A204.1 (cell line): ENCODE results near the gene ZNF132.
"Not testable (repeated sequence)": the region's sequence is repeated elsewhere in the genome, so short reads cannot be mapped to it uniquely, and the experiment has no call there.

ENCODE experiments used
- FAIRE-seq: peaks from 2 replicates; lab custom pipeline; 2012; peaks lifted over from hg19 to GRCh38; lab: Jason Lieb, UNC

The ZNF132 gene

DNA sequence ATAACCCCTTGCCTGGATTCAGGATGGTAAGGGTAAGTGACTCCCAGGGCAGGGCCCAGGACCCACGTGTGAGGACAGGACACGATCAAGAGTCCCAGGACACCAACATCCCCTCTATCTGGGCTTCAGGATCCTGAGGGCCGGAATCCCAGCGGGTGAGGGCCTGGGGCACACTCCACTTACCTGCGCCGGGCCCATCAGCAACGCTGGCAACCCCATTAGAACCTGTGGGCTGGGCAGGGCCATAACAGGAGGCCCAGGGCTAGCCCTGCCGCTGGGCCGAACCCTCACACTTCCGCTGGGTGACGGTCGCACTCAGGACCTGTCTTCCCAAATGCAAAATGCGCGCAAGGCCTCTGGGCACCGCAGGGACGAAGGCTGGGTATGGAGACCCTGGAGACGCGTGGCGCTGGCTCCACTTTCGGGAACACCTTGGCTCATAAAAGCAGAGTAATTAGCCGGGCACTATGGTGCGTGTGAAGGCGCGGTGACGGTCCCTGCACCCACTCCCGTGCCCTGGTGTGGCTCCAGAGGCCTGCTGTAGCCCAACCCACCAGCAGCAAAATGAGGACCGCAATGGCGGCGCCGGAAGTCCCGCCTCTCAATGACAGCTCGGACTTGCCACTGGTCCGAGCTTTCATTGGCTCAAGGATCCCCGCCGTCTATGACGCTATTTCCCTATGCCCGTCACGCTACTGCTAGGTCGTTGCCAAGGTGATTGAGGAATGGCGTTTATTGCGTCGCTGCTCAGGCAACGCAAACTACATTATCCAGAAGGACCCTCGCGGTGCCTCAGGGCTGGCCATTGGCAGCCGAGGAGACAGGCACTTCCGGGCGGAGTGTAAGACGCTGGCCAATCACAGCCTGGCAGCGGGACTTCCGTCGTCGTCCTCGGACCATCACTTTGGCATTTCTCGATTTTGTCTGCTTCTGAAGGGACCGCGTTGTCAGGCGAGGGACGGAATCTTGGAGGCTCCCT, at the start of gene ZNF132:
TSS of gene ZNF132 (minus strand) at position 578 of the 979 bp plus-strand sequence. CDS start at position 246, 332 bp downstream.
- FAIRE-seq: no peak

DNA sequence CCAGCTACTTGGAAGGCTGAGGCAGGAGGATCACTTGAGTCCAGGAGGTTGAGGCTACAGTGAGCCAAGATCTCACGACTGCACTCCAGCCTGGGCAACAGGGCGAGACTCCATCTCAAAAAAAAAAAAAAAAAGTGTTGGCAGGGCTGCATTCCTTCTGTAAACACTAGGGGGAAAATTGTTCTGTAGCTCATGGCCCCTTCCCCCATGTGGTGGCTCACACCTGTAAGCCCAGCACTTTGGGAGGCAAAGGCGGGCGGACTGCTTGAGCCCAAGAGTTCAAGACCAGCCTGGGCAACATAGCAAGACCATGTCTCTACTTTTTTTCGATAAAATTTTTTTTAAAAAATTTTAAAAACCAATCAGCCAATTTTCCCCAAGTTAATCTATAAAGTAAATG, 44.4 kb upstream of the ZNF132 start:
- FAIRE-seq: not testable (repeated sequence)

DNA sequence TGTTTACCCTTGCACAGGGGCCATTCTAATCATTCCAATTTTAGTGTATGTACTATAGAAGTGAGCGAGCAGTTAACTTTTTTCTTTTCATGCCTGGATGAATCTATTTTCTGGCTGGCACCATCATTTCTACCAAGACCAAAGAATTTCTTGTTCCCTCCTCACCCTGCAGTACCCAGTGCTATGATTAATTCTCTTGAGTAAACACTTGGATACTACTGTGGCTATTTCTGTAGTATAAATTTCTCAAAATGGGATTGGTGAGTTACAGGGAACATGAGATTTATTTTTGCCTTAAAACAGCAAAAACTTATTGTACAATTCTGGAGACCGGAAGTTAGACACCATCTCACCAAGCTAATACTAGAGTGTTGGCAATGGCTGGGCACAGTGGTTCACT, 43.8 kb upstream of the ZNF132 start:
- no peak for FAIRE-seq

DNA sequence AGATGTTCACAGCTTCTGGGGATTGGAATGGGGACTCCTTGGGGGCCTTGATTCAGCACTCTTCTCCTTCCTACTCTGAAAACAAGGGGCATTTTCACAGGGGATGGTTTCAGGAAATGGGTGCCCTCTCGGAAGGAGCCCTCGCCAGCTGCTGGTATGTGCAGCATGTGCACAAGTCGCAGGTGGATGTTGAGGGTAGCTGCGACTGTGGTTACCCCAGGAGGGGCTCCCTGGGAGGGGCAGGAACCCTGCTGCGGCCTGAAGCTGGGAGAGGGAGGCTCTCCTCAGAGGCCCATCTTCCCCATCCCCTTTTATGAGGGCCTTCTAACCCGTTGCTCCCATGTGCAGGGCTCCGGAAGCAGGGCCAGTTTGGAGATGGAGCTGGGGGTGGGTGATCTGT, 42.4 kb upstream of the ZNF132 start:
- FAIRE-seq: no peak

DNA sequence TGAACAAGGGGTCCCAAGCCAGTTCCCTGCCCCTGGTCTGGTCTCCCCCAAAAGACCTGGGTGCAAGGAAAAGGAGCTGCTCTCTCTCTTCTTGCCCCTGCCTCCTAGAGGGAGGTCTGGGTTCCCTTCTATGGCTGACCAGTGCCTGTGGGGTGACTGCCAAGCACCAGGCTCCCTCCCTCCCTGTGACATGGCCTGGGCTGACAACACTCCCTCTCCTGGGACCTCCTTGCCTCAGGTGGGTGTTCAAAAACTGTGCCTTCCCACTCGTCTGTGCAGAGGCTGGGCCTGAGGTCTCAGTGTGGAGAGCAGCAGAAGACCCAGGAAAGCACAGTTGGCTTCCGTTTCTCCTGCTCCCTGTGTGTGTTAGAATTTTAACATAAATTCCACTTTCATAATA, 40.9 kb upstream of the ZNF132 start:
- FAIRE-seq: no peak

DNA sequence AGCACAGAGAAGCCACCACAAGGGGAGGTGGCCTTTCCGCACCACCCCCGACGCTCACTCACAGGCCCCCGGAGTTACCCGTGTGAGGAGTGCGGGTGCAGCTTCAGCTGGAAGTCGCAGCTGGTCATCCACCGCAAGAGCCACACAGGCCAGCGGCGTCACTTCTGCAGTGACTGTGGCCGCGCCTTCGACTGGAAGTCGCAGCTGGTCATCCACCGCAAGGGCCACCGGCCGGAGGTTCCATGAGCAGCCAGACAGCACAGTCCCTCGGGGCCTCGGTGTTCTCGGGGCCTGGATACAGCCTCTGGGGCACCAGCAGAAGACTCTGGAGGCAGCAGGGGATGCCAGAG, 40.5 kb upstream of the ZNF132 start:
- FAIRE-seq: no peak

DNA sequence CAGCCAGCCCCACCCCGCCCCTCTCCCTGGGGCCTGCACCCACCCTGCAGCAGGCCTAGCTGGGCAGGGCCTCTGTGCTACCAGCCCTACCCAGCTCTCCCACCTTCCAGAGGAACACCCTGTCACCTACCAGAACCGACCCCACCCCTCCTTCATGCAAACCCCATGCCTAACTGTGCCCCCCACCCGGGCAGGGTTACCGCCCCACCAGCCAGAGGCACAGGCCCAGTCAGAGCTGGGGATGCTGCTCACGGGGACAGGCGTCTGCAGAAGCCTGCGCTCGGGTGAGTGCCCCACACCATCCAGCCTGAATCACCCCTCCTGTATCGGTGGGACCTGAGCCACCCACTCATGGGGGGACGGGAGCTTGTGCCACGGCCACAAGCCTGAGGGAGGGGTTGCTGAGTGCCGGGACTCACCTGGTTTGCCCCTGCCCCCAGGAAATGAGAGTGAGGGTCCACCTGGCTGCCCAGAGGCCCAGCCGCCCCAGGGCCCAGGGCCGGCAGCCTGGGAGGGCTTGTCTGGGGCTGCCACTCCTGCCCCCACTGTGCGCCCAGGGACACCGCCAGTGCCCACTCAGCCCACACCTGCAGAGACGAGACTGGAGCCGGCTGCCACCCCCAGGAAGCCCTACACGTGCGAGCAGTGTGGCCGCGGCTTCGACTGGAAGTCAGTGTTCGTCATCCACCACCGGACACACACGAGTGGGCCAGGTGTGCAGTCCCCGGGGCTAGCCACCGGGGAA, 40.0 kb upstream of the ZNF132 start:
- no peak for FAIRE-seq

DNA sequence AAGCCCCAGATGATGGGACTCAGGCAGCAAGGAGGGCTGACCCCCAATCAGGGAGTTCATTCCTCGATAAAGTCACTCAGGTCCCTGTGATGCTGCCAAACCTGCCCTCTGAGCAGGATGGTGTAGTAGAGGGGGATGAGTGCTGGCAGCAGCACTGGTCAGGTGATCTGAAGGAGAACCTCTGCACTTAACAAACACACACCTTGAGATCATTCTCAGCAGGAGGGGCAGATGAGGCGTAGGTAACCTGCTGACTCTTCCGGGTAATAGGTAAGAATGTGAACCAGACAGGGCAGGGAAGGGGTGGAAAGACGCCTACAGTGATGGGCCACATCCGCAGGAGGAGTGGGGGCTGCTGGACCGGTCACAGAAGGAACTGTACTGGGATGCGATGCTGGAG, 39.4 kb upstream of the ZNF132 start:
- no peak for FAIRE-seq

DNA sequence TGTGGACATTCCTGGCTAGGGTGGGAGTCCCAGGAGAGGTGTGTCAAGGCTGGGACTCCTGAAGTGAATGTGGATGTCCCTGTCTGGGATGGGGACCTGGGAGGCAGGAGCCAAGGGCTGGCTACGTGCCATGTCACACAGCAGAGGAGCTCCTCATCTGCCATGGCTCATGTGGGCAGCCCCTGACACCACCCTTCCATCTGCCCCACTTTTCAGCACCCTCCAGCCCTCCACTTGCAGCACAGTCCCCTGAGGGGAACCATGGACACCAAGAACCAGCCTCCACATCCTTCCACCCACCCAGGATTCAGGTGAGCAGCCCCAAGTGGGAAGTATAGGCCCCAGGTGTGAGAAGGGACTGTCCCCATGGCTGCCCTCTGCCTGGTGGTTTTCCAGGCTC, 37.9 kb upstream of the ZNF132 start:
- no peak for FAIRE-seq

DNA sequence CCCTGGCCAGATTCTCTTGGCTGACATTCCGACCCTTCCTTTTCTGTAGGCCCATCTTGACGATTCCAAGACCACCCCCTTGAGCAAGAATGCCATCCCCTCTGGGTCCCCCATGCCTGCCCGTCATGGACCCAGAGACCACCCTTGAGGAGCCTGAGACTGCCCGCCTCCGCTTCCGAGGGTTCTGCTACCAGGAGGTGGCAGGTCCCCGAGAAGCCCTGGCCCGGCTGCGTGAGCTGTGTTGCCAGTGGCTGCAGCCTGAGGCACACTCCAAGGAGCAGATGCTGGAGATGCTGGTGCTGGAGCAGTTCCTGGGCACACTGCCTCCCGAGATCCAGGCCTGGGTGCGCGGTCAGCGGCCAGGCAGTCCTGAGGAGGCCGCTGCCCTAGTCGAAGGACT, 37.2 kb upstream of the ZNF132 start:
- FAIRE-seq: no peak

DNA sequence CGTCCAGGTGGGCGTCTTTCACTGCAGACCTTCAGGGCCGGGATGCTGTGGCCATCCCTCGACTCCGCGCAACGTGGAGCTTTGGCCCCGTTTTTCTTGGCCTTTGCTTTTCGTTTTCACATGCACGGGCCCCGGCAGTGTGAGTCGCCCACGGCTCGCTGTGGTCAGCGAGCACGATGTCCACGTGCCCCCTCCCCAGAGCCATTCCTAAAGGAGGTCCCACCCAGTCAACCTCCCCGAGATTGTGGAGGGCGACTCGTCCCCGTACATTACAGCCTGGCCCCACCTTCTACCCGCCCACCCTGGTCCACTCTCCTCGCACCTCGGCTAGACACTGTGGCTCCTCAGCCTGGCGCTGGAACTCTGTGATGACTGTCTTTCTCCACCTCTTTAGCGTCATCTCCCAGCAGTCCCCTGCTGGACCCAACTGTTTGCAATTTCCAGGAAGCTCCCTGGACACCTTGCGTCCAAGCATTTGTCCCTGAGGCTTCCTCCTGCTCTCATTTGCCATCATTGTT, 36.6 kb upstream of the ZNF132 start:
- no peak for FAIRE-seq

DNA sequence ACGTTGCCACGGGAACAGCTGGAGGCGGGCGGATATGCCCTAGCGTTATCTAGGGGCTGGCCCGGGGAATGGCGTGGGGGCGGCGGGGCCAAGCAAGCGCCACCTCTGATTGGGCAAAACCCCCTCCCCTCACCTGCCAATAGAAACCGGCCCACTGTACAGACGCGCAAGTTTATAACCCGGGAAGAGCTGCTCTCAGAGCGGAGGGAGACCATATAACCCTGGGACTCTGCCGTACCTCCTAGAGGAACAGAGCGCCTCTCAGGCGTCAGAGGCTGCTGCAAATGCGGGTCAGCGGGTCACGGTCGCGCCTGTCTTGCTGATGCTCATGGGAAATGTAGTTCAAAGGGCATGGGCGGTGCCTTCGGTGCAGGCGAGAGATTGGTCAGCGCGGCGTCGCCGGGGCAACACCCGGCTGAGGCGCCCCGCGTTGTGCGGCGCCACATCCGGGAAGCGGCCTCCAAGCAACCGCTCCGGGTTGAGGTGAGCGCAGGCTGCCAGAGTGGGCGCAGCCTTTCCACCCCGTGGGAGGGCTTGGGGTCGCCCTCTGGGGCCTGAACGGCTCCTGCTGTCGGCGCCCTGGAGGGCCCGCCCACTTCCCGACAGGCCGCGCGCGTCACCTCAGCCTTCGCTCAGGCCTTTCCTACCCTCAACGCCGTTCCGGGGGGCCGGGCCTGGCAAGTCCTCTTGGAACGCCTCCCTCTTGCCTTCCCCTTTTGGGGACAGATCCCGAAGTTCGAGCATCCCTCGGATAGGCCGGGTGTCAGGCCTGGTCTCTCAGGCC, 36.0 kb upstream of the ZNF132 start, which contains the start of gene ZNF446:
TSS of gene ZNF446 (plus strand) at position 639 of the 784 bp plus-strand sequence. CDS start 867 bp downstream, outside the sequence.
- peak; percentile 86 for FAIRE-seq

DNA sequence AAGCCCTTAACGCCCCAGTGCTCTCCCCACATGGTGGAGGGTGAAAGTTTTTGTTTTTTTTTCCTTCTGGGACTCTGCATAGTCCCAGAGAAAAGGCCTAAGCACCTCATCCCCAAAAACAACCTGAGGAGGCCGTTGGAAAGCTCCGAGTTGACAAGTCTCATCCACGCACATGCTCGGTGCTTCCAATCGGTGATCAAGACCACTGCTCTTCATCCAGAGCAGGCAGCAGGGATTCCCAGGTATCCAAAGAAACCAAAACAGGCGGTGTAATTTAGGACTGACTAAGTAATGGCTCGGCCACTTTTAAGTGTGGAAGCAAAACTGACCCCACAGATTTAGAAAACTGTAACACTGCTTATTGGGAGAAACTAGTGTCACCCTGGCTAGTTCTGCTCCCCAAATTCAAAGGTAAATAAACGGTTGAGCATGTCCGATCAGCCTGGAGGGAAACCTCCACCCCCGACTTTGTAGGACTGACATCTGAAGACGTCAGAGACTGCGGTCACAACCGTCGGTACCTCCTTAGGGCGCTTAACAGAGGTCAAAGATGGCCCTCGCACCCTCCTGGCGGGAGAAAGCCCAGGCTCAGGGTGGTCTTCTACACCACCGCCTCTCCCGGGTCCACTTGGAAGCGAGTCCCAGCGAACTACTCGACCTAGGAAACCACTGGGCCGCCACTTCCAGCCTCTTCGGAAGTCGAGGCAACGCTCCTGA, 35.2 kb upstream of the ZNF132 start:
- FAIRE-seq: no peak

DNA sequence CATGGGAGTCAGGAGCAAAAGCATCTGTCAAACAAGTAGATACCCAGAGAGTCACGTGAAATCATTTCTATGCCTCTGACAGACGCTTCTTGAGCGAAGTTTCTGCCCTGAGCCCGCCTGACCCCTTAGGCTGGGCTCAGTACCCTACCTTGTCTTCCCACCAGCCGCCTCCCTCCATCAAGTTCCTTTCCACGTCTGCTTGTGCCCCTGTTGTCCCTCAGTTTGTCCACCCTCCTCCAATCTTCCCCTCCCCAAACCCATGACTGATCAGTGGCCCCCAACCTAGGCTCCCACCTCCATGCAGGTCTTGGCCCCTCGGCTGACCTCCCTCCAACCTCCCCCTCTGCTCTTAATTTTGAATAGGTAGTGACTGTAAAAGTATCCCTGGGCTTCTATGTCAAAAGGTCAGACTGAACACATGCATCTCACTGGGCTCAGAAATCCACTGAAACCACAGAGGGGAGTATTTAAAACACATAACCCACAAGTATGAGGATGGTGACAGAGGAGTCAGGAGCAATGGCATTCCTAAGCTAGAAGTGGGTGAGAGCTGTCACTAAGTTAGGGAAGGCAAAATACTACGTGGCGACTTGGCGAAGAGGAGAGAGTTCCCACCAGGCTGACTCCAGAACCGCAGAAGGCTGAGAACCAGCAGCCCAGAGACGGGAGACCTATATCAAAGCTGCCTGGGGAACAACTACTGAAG, 34.5 kb upstream of the ZNF132 start:
- no peak for FAIRE-seq

DNA sequence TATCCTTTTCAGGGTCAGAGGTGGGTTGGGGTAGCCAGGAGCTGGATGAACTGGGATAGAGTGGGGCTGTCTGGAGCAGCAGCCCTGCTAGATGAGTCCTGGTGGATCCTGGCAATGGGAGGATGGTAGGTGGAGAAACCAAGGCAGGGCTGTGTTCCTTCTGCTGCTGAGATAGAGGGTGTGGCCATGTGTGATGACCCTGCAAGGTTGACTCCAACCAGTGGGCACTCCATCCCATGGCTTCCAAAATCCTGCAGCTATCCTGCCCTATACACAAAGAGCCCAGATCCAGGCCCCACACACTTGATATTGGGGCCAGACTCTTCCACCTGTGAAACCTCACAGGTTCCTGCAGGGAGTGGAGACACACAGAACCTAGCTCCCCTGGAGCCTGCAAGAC, 33.8 kb upstream of the ZNF132 start:
- FAIRE-seq: no peak

DNA sequence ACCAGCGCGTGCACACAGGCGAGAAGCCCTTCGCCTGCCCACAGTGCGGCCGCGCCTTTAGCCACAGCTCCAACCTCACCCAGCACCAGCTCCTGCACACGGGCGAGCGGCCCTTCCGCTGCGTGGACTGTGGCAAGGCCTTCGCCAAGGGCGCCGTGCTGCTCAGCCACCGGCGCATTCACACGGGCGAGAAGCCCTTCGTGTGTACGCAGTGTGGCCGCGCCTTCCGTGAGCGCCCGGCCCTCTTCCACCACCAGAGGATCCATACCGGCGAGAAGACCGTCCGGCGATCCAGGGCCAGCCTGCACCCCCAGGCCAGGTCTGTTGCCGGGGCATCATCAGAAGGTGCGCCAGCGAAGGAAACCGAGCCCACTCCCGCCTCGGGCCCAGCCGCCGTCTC, 31.8 kb upstream of the ZNF132 start:
- FAIRE-seq: no peak

DNA sequence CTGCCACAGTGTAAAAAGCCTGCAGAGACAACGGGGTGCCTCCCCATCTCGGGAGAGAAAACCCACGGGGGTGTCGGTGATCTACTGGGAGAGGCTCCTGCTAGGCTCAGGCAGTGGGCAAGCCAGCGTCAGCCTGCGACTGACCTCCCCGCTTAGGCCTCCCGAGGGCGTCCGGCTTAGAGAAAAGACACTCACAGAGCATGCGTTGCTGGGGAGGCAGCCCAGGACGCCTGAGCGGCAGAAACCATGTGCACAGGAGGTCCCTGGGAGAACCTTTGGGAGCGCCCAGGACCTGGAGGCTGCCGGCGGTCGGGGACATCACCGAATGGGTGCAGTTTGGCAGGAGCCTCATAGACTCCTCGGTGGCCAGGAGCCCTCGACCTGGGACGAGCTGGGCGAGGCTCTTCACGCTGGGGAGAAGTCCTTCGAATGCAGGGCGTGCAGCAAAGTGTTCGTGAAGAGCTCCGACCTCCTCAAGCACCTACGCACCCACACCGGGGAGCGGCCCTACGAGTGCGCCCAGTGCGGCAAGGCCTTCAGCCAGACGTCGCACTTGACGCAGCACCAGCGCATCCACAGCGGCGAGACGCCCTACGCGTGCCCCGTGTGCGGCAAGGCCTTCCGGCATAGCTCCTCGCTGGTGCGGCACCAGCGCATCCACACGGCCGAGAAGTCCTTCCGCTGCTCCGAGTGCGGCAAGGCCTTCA, 31.0 kb upstream of the ZNF132 start:
- not testable (repeated sequence) for FAIRE-seq

DNA sequence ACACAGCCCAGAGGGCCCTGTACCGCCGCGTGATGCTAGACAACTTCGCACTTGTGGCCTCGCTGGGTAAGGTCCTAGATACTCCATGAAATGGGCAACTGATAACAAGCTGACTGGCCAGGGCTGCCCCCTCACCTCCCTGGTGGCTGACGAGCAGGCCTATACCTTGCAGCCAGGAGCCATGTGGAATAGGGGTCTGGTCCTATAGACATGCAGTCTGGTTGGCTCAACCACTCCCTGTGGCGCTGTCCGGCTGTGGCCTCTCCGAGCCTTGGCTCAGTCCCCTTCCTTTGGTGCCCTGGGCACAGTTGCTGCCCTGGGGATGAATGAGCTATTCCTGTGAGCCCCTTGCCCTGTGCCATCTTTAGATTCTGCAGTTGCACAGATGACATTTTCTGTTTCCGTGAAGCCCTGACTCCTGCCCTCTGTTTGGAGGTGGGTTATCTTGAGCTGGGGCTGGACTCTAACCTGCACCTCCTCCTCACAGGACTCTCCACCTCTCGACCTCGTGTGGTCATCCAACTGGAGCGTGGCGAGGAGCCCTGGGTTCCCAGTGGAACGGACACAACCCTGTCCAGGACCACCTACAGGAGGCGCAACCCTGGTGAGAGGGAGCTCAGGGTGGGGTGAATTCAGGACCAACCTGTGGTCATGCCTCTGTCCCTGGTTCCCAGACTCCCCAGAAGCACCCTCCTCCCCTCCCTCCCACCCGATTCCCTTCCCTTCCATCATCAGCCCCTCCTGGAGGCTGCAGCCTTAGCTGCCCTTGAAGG, 29.5 kb upstream of the ZNF132 start:
- FAIRE-seq: no peak

DNA sequence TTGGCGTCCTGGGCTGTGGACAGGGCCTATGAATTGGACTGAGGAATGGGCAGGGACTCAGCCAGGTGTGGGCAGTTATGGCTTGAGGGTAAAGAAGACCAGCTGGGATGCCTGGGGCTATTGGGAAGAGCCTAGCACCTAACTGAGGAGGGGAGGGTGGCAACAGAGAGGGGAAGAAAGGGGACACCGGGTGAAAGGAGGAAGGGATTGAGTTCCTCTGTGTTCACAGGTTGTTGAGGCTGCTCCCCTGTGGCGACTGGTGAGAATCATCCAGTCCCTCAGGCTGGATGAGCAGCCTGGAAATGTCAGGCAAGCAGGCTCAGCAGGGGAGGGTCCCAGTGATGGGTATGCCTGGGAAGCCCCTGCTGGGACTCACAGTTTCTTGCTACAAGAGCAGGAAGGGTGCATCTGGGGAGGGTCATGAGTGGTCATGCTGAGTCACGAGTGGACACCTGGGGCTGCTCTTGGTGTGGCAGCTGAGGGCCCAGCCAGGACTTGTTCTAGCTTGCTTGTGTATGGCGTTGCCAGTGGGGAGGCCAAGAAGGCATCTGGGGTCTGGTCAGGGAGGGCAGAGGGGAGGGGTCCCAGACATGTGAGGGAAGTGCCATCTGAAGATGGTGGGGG, 28.4 kb upstream of the ZNF132 start:
- FAIRE-seq: no peak
